Fibroblast of lung (primary cell): Measurements from ENCODE around the gene SLC13A3. TPM values are rescaled to one million over a fixed set of nuclear protein-coding genes. Genes with fewer than 3 reads are reported as not detected.

ENCODE experiments used
- DNase-seq, 2 donors: peaks; one replicate each; pipeline versions ENCODE4 v3.0.0 to v3.0.0-alpha.2; 2010; ENCODE audit warnings: low read depth in 2 of 2
- H2AFZ ChIP-seq: 2 replicates; pipeline ENCODE4 v1.5.1; 2012; ENCODE audit warnings: low read length, control low read depth, inconsistent platforms
- H3K27ac ChIP-seq: 2 replicates; pipeline ENCODE4 v1.5.1; 2011; ENCODE audit warnings: low read length, control low read depth; ENCODE audit not compliant: insufficient read depth
- H3K27me3 ChIP-seq: 2 replicates; pipeline ENCODE4 v1.5.1; 2011; ENCODE audit warnings: mild to moderate bottlenecking, low read length; ENCODE audit not compliant: control insufficient read depth, insufficient read depth
- H3K36me3 ChIP-seq: 2 replicates; pipeline ENCODE4 v1.5.1; 2011; ENCODE audit warnings: low read length; ENCODE audit not compliant: control insufficient read depth, insufficient read depth
- H3K4me1 ChIP-seq: 2 replicates; pipeline ENCODE4 v1.5.1; 2011; ENCODE audit warnings: low read length; ENCODE audit not compliant: control insufficient read depth, insufficient read depth; ENCODE audit errors: extremely low read depth
- H3K4me2 ChIP-seq: 2 replicates; pipeline ENCODE4 v1.5.1; 2011; ENCODE audit warnings: low read length, control low read depth; ENCODE audit not compliant: insufficient read depth; ENCODE audit errors: extremely low read depth
- H3K4me3 ChIP-seq, 4 experiments: fragments of 200-600 bp in 1 of 4; sonication (generic) in 1 of 4; replicated peaks in 1 of 4; 2 replicates each; pipeline ENCODE4 v1.5.1; 2011 to 2016; ENCODE audit warnings: low read length in 4 of 4, low read depth in 3 of 4, mild to moderate bottlenecking in 3 of 4, control low read depth in 2 of 4, inconsistent platforms in 1 of 4, mixed read lengths in 1 of 4; ENCODE audit not compliant: insufficient read depth in 1 of 4; ENCODE audit errors: control extremely low read depth in 1 of 4
- H3K79me2 ChIP-seq: 2 replicates; pipeline ENCODE4 v1.5.1; 2012; ENCODE audit warnings: mild to moderate bottlenecking, low read length, inconsistent platforms; ENCODE audit not compliant: control insufficient read depth, insufficient read depth
- H3K9ac ChIP-seq: 2 replicates; pipeline ENCODE4 v1.5.1; 2011; ENCODE audit warnings: mild to moderate bottlenecking, low read length, control low read depth; ENCODE audit not compliant: insufficient read depth
- H3K9me3 ChIP-seq: 2 replicates; pipeline ENCODE4 v1.5.1; 2012; ENCODE audit warnings: low read depth, low read length; ENCODE audit not compliant: control insufficient read depth, insufficient read depth
- H4K20me1 ChIP-seq: 2 replicates; pipeline ENCODE4 v1.5.1; 2011; ENCODE audit warnings: low read length; ENCODE audit not compliant: control insufficient read depth, insufficient read depth; ENCODE audit errors: extremely low read depth
- EZH2 ChIP-seq: IDR thresholded peaks from 2 replicates; pipeline ENCODE4 v1.5.1; 2012; ENCODE audit warnings: low read length, control low read depth, mild to moderate bottlenecking; ENCODE audit errors: missing control alignments
- polyA plus RNA-seq, 2 donors: library from polyadenylated mRNA; depleted of rRNA in 1 of 2; stranded (reverse) in 1 of 2; unstranded in 1 of 2; fragments of >200 nt; gene quantifications; 2 replicates each; pipeline ENCODE4 v1.2.1, GENCODE V29; 2011 to 2012; ENCODE audit warnings: missing spikeins in 1 of 2
- total RNA-seq: library from RNA; depleted of rRNA; stranded (reverse); fragments of >200 nt; gene quantifications from 2 replicates; pipeline ENCODE4 v1.2.1, GENCODE V29; 2014
- TF ChIP-seq, protein P1 (sequence below), 2 donors: IDR thresholded peaks in 1 of 2; conservative IDR thresholded peaks in 1 of 2; 1 replicate in 1 of 2; 2 replicates in 1 of 2; pipeline ENCODE4 v1.5.1; 2011 to 2012; ENCODE audit warnings: low read length in 2 of 2, control low read depth in 1 of 2, inconsistent platforms in 1 of 2, low read depth in 1 of 2, mild to moderate bottlenecking in 1 of 2

Gene SLC13A3
- total and polyA plus RNA-seq, 2 donors (not counting 1 experiment from before 2014, with no cell fraction given), result 2.2 to 5.6 TPM

DNA sequence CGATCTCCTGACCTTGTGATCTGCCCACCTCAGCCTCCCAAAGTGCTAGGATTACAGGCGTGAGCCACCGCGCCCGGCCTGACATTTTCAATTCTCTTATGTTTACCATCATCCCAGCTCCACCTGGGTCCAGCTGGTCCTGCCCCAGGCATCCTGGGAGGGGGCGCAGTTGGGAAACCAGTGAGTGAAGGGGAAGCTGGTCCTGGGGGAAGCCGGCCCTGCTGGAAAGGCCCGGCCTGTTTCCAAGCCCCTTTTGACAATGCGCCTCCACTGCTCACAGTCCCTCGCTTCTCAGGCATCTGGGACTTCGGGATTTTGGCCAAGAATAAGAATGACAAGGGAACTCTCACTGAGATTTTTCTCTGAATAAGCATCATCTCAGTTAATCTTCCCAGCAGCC lies 14.2 kb downstream of the SLC13A3 start:
- H3K4me2 ChIP-seq, result no peak overlapping the region
- no peaks in the 10 kb centered on the region for H3K4me1 ChIP-seq
- no peaks in the 10 kb centered on the region for H3K27me3 ChIP-seq
- no peak overlapping the region for H3K9ac ChIP-seq
- H3K4me3 ChIP-seq, result no peak overlapping the region
- no peak overlapping the region for H3K27ac ChIP-seq
- no peaks in the 10 kb centered on the region for H3K79me2 ChIP-seq
- H4K20me1 ChIP-seq, result no peaks in the 10 kb centered on the region
- H3K36me3 ChIP-seq, result no peaks in the 10 kb centered on the region
- H2AFZ ChIP-seq, result no peak overlapping the region
- TF ChIP-seq EZH2, result no peak
- TF ChIP-seq, protein P1, sequence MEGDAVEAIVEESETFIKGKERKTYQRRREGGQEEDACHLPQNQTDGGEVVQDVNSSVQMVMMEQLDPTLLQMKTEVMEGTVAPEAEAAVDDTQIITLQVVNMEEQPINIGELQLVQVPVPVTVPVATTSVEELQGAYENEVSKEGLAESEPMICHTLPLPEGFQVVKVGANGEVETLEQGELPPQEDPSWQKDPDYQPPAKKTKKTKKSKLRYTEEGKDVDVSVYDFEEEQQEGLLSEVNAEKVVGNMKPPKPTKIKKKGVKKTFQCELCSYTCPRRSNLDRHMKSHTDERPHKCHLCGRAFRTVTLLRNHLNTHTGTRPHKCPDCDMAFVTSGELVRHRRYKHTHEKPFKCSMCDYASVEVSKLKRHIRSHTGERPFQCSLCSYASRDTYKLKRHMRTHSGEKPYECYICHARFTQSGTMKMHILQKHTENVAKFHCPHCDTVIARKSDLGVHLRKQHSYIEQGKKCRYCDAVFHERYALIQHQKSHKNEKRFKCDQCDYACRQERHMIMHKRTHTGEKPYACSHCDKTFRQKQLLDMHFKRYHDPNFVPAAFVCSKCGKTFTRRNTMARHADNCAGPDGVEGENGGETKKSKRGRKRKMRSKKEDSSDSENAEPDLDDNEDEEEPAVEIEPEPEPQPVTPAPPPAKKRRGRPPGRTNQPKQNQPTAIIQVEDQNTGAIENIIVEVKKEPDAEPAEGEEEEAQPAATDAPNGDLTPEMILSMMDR (conservative IDR thresholded peaks at IDR 0.05 in 1 of 2, IDR thresholded peaks at IDR 0.05 in 1 of 2; ENCODE audit: low read depth in 1 of 2, low read length in 2 of 2), result no peak
- DNase-seq, result no peak
- H3K9me3 ChIP-seq, result no peaks in the 10 kb centered on the region

DNA sequence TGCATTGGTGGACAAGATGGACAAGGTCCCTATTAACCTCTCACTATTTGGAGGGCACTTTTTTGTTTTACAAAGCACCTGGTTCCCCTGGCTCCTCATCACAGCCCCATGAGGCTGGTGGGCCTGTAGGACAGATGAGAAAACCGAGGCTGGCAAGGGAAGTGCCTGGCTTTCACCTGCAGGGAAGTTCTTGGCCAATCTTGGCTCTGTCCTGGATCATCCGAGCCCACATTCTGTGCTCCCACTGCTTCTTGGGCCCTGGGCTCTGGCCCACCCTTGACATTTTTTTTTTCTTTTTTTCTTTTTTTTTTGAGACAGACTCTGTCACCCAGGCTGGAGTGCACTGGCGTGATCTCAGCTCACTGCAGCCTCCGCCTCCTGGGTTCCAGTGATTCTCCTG lies 14.7 kb downstream of the SLC13A3 start:
- H3K36me3 ChIP-seq, result no peaks in the 10 kb centered on the region
- no peaks in the 10 kb centered on the region for H3K4me1 ChIP-seq
- no peaks in the 10 kb centered on the region for H4K20me1 ChIP-seq
- no peak overlapping the region for H2AFZ ChIP-seq
- H3K4me2 ChIP-seq, result no peak overlapping the region
- H3K9me3 ChIP-seq, result no peaks in the 10 kb centered on the region
- H3K27me3 ChIP-seq, result no peaks in the 10 kb centered on the region
- H3K9ac ChIP-seq, result no peak overlapping the region
- no peak for TF ChIP-seq EZH2
- TF ChIP-seq, protein P1 (conservative IDR thresholded peaks at IDR 0.05 in 1 of 2, IDR thresholded peaks at IDR 0.05 in 1 of 2; ENCODE audit: low read depth in 1 of 2, low read length in 2 of 2), result no peak
- H3K4me3 ChIP-seq, result no peak overlapping the region
- H3K27ac ChIP-seq, result no peak overlapping the region
- no peaks in the 10 kb centered on the region for H3K79me2 ChIP-seq
- DNase-seq, result no peak

DNA sequence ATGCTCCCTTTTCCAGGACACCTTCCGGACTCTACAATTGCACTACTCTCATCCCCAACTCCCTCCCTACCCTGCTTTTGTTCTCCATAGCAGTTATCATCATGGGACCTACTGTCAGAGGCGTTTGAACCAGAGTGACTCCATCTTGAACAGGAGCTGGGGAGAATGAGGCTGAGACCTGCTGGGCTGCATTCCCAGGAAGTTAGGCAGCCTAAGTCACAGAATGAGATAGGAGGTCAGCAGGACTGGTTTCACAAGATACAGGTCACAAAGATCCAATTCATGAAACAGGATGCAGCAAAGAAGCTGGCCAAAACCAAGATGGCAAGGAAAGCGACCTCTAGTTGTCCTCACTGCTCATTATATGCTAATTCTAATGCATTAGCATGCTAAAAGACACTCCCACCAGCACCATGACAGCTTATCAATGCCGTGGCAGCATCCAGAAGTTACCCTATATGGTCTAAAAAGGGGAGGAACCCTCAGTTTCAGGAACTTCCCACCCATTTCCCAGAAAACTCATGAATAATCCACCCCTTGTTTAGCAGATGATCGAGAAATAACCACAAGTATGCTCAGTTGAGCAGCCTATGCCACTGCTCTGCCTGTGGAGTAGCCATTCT lies 15.6 kb downstream of the SLC13A3 start:
- no peak overlapping the region for H3K27ac ChIP-seq
- H3K27me3 ChIP-seq, result no peaks in the 10 kb centered on the region
- H3K9me3 ChIP-seq, result no peaks in the 10 kb centered on the region
- no peak overlapping the region for H3K4me3 ChIP-seq
- no peak overlapping the region for H2AFZ ChIP-seq
- no peaks in the 10 kb centered on the region for H3K79me2 ChIP-seq
- no peaks in the 10 kb centered on the region for H4K20me1 ChIP-seq
- H3K4me1 ChIP-seq, result no peaks in the 10 kb centered on the region
- no peak overlapping the region for H3K9ac ChIP-seq
- no peak overlapping the region for H3K4me2 ChIP-seq
- no peaks in the 10 kb centered on the region for H3K36me3 ChIP-seq
- DNase-seq, result peak in 1 of 2 donors; percentile 44
- no peak for TF ChIP-seq EZH2
